Renal cortical epithelial cell (primary cell): ENCODE measurements around the gene THAP6. TPM values are rescaled to one million over a fixed set of nuclear protein-coding genes. Genes with fewer than 3 reads are reported as not detected.

Experiments
- DNase-seq: peaks from one replicate; pipeline ENCODE4 v3.0.0-alpha.2; 2011; ENCODE audit warnings: low read depth
- total RNA-seq: library from RNA; depleted of rRNA; stranded (reverse); fragments of >200 nt; gene quantifications from 2 replicates; pipeline ENCODE4 v1.2.3, GENCODE V29; 2014

The THAP6 gene
- total RNA-seq, 1 donor from 2014 or later: 17.4 TPM

DNA sequence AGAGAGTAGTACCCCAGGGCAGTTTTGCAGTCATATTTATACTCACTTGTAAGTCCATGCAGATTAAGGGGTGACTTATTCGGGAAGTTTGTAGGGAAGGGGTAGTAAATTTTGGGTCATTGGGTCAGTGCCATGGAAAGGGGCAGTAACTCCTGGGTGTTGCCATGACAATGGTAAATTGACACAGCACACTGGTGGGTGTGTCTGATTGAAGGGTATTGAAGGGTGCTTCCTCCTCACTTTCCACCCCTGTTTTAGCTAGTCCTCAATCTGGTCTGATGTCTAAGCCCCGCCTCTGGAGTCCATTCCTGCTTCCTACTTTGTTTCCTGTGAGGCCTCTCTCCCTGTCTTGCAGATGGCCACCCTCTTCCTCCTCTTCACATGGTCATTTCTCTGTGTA lies 53.5 kb downstream of the THAP6 start:
- DNase-seq: no peak

Other genes starting within 250 kb of the THAP6 start
- gene RCHY1, start 70 bp upstream of the THAP6 start, total RNA-seq: 68.2 and 74.9 TPM in 2 replicates
- gene ODAPH, start 41.6 kb downstream of the THAP6 start, total RNA-seq: 1.0 and 1.7 TPM in 2 replicates
- gene CDKL2, start 116.1 kb downstream of the THAP6 start, total RNA-seq: 7.3 and 15.8 TPM in 2 replicates
- 303 and 311 TPM in 2 replicates for gene G3BP2, start 158.9 kb downstream of the THAP6 start, total RNA-seq
- 139 and 141 TPM in 2 replicates for gene USO1, start 210.1 kb downstream of the THAP6 start, total RNA-seq